Measurements from ENCODE around the gene KIF22. TPM values are rescaled to one million over a fixed set of nuclear protein-coding genes. Genes with fewer than 3 reads are reported as not detected.
A peak's percentile ranks its signal among the peaks of the same experiment; 100 is the strongest.

KIF22 gene
- total and polyA plus RNA-seq, 10 donors, result 26.6 to 59.2 (median 39.0) TPM

GRCh38 chr16:29834079-29834478 lies 43.5 kb downstream of the KIF22 start:
- peaks cover 0 to 98% (median 83%) of the 10 kb centered on the region in 6 donors for H3K36me3 ChIP-seq
- H3K4me3 ChIP-seq, result no peak overlapping the region
- peaks cover 0 to 21% (median 0%) of the 10 kb centered on the region in 6 donors for H3K4me1 ChIP-seq
- H3K27me3 ChIP-seq (replicated peaks in 1 of 7), result no peaks in the 10 kb centered on the region
- intact Hi-C loops (cut with DNase I; ENCODE audit: low total_unique reads), result no loop called here
- no peak overlapping the region for H3K27ac ChIP-seq
- TF ChIP-seq POLR2A (IDR thresholded peaks at IDR 0.05) (no peak), POLR2AphosphoS5 (IDR thresholded peaks at IDR 0.05) (no peak)
- TF ChIP-seq, protein P1, sequence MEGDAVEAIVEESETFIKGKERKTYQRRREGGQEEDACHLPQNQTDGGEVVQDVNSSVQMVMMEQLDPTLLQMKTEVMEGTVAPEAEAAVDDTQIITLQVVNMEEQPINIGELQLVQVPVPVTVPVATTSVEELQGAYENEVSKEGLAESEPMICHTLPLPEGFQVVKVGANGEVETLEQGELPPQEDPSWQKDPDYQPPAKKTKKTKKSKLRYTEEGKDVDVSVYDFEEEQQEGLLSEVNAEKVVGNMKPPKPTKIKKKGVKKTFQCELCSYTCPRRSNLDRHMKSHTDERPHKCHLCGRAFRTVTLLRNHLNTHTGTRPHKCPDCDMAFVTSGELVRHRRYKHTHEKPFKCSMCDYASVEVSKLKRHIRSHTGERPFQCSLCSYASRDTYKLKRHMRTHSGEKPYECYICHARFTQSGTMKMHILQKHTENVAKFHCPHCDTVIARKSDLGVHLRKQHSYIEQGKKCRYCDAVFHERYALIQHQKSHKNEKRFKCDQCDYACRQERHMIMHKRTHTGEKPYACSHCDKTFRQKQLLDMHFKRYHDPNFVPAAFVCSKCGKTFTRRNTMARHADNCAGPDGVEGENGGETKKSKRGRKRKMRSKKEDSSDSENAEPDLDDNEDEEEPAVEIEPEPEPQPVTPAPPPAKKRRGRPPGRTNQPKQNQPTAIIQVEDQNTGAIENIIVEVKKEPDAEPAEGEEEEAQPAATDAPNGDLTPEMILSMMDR (IDR thresholded peaks at IDR 0.05 in 8 of 11, conservative IDR thresholded peaks at IDR 0.05 in 3 of 11), result no peak
- H3K9me3 ChIP-seq, result no peaks in the 10 kb centered on the region
- WGBS, 5 donors, result 79 to 96% (median 95%) methylated on average over 5 of the region's 5 CpGs
- no peak for DNase-seq

- H3K9me3 ChIP-seq, result no peaks in the 10 kb centered on the region
- 88 to 97% (median 95%) methylated on average over 7 of the region's 7 CpGs for WGBS, 5 donors
- no peaks in the 10 kb centered on the region for H3K27me3 ChIP-seq (replicated peaks in 1 of 7)
- H3K36me3 ChIP-seq, result peaks cover 0 to 100% (median 95%) of the 10 kb centered on the region in 6 donors
- H3K4me3 ChIP-seq, result no peak overlapping the region
- no peak overlapping the region for H3K27ac ChIP-seq
- TF ChIP-seq POLR2AphosphoS5 (IDR thresholded peaks at IDR 0.05), result no peak
- TF ChIP-seq, protein P1 (IDR thresholded peaks at IDR 0.05 in 8 of 11, conservative IDR thresholded peaks at IDR 0.05 in 3 of 11), result no peak
- no peak for TF ChIP-seq POLR2A (IDR thresholded peaks at IDR 0.05)
- peaks cover 0 to 16% (median 7%) of the 10 kb centered on the region in 6 donors for H3K4me1 ChIP-seq
- intact Hi-C loops (cut with DNase I; ENCODE audit: low total_unique reads), result no loop called here
- no peak for DNase-seq
These were observed 45.4 kb downstream of the KIF22 start for GRCh38 chr16:29835926-29836325.

GRCh38 chr16:29836623-29837022 lies 46.1 kb downstream of the KIF22 start:
- peaks cover 0 to 17% (median 6%) of the 10 kb centered on the region in 6 donors for H3K4me1 ChIP-seq
- TF ChIP-seq POLR2AphosphoS5 (IDR thresholded peaks at IDR 0.05) (peak in 2 of 3 donors; percentile 21 to 66), POLR2A (IDR thresholded peaks at IDR 0.05) (no peak)
- no peak overlapping the region for H3K27ac ChIP-seq
- H3K27me3 ChIP-seq (replicated peaks in 1 of 7), result no peaks in the 10 kb centered on the region
- DNase-seq, result no peak
- no peak overlapping the region for H3K4me3 ChIP-seq
- intact Hi-C loops (cut with DNase I; ENCODE audit: low total_unique reads), result no loop called here
- 88 to 95% (median 91%) methylated on average over 7 to 15 of the region's 15 CpGs for WGBS, 5 donors
- no peaks in the 10 kb centered on the region for H3K9me3 ChIP-seq
- H3K36me3 ChIP-seq, result peaks cover 0 to 100% (median 95%) of the 10 kb centered on the region in 6 donors

DNA sequence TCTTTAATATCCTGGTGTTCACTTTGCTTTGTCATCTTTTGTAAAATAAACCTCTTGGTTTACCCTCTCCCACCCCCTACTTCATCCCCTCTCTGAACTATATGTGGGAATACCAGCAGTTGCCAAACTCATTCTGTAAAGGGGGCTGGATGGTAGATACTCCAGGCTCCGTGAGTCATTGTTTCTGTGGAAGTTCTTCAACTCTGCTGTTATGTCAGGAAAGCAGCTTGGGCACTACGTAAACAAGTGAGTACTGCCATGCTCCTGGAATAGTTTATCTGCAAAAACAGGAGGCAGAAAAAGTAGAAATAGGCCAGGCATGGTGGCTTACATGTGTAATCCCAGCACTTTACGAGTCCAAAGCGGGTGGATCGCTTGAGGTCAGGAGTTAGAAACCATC lies 47.3 kb downstream of the KIF22 start:
- peaks cover 0 to 100% (median 95%) of the 10 kb centered on the region in 6 donors for H3K36me3 ChIP-seq
- intact Hi-C loops (cut with DNase I; ENCODE audit: low total_unique reads), result no loop called here
- 95 to 99% (median 97%) methylated on average over 5 of the region's 5 CpGs for WGBS, 5 donors
- H3K27ac ChIP-seq, result no peak overlapping the region
- no peak overlapping the region for H3K4me3 ChIP-seq
- H3K4me1 ChIP-seq, result peaks cover 0 to 17% (median 6%) of the 10 kb centered on the region in 6 donors
- no peaks in the 10 kb centered on the region for H3K9me3 ChIP-seq
- H3K27me3 ChIP-seq (replicated peaks in 1 of 7), result no peaks in the 10 kb centered on the region
- no peak for DNase-seq
- no peak for TF ChIP-seq POLR2AphosphoS5 (IDR thresholded peaks at IDR 0.05)
- TF ChIP-seq POLR2A (IDR thresholded peaks at IDR 0.05), result no peak

DNA sequence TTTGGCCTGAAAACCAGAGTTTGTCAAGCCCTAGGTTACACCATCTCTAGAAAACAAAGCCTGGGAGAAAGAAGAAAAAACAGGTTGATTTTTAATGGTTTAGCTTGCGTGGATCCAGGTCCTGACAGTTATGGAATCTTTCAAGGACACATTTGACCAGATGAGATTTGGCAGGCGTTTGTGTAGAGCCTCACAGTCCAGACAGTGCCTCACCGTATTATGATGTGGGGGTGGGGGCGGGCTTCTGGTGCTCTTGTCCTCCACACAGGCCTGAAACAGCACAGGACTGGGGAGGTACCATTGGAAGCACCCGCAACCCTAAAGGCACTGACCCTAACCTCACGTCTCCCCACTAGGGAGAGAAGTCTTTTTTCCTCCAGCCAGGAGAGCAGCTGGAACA lies 49.3 kb downstream of the KIF22 start:
- 71 to 86% (median 78%) methylated on average over 6 of the region's 6 CpGs for WGBS, 5 donors

More for the DNA sequence above, 49.3 kb downstream of the KIF22 start:
- Histone ChIP-seq H3K9me3 (no peaks in the 10 kb centered on the region), H3K36me3 (peaks cover 0 to 100% (median 92%) of the 10 kb centered on the region in 6 donors), H3K27ac (peak overlapping the region in 4 of 8 donors; percentile 14 to 67 (median 32)), H3K4me1 (peaks cover 0 to 17% (median 6%) of the 10 kb centered on the region in 6 donors), H3K27me3 (replicated peaks in 1 of 7) (no peaks in the 10 kb centered on the region), H3K4me3 (no peak overlapping the region)
- no peak for DNase-seq
- intact Hi-C loops (cut with DNase I; ENCODE audit: low total_unique reads), result no loop called here
- TF ChIP-seq, protein P1 (IDR thresholded peaks at IDR 0.05 in 8 of 11, conservative IDR thresholded peaks at IDR 0.05 in 3 of 11), result no peak
- TF ChIP-seq POLR2AphosphoS5 (IDR thresholded peaks at IDR 0.05) (no peak), POLR2A (IDR thresholded peaks at IDR 0.05) (no peak)

All from spleen (tissue), 11 donors.